GM18520 (cell line): ENCODE results near the gene STK11.

ENCODE experiments used
- ATAC-seq: cut with Tn5 transposase; IDR thresholded peaks from one replicate; pipeline ENCODE4 v1.9.1; 2021; ENCODE audit not compliant: unreplicated experiment

The STK11 gene

GRCh38 chr19:1271528-1272422 lies 66.2 kb downstream of the STK11 start:
- no peak for ATAC-seq

GRCh38 chr19:1272423-1273262 lies 67.1 kb downstream of the STK11 start:
- no peak for ATAC-seq

- no peak for ATAC-seq
Measured at GRCh38 chr19:1273263-1274041, 67.9 kb downstream of the STK11 start.

GRCh38 chr19:1274081-1274851 lies 68.7 kb downstream of the STK11 start:
- no peak for ATAC-seq

- no peak for ATAC-seq
Measured at GRCh38 chr19:1274852-1275259, 69.3 kb downstream of the STK11 start.

GRCh38 chr19:1275260-1275975 lies 69.8 kb downstream of the STK11 start, which contains the start of gene FAM174C:
Gene FAM174C, plus strand, starts transcription at chr19:1275530. Its CDS starts 20 bp downstream, at chr19:1275550.
- ATAC-seq, result peak; percentile 80

GRCh38 chr19:1275976-1276627 lies 70.5 kb downstream of the STK11 start:
- ATAC-seq, result no peak

- no peak for ATAC-seq
Measured at GRCh38 chr19:1276628-1277022, 71.0 kb downstream of the STK11 start.

GRCh38 chr19:1277061-1277460 lies 71.5 kb downstream of the STK11 start:
- ATAC-seq, result no peak
